ENCODE results near the gene RIN3. TPM values are rescaled to one million over a fixed set of nuclear protein-coding genes. Genes with fewer than 3 reads are reported as not detected.

Gene RIN3
- polyA plus RNA-seq, 3 donors, result 4.6 to 5.5 (median 4.9) TPM

DNA sequence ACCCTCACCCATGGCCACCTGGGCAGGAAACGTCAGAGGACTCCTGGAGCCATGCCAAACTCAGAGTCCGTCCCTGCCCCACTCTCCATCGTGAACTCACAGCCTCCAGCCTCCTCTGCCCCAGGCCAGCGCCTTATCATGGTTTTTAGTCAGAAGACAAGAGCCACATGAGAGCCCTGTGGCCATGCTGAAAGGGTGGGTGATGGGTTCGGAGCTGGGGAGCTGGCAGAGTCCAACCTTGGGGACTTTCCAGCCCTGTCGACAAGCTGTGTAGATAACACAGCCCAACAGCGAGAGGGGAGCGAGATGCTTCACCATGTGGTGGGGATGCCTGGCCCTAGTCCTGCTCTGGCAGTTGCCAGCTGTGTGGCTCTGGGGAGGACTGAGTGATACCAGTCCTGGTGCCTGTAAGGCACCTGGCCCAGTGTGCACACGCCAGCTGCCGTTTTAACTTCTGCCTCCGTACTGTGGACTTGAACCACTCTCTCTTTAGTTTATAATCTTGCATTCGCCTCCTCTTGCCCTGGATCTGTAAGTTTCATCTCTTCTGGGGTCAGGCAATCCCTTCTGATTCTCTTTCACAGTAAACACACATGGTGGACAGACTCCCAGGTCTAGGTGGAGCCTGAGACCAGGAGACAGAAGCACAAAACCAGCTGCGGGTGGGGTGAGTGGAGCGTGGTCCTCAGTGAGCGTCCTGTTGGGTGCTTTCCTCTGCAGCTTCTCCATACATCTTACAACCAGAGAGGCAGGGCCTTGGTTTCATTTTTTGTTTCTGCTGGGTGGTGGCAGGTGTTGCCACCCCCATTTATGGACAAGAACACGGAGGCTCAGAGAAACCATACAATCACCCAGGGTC lies 55.3 kb downstream of the RIN3 start:
- DNase-seq (ENCODE audit: low read depth in 3 of 3, low spot score in 2 of 3), result no peak

DNA sequence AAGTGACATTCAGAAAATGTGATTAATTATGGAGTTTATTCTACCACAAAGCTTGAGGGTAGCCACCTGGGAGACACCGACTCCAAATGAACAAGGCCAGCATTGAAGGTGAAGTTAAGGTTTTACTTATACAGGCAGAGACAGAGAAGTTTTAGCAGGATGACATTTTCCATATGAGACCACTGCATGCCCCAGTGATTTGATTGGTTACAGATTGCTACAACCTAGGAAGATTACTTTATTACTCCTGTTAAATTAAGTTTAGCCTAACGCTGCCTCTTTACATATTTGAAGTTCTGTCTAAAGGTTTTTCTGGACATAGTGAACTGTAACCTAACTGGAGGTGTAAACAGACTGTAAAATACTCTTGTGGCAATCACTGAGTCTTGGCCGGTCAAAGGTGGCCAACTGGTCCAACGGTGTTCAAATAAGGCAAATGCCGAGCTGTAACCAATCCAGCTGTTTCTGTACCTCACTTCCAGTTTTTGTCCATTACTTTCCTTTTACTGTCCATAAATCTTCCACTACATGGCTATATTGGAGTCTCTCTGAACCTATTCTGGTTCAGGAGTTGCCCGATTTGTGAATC lies 57.2 kb downstream of the RIN3 start:
- no peak for DNase-seq (ENCODE audit: low read depth in 3 of 3, low spot score in 2 of 3)

DNA sequence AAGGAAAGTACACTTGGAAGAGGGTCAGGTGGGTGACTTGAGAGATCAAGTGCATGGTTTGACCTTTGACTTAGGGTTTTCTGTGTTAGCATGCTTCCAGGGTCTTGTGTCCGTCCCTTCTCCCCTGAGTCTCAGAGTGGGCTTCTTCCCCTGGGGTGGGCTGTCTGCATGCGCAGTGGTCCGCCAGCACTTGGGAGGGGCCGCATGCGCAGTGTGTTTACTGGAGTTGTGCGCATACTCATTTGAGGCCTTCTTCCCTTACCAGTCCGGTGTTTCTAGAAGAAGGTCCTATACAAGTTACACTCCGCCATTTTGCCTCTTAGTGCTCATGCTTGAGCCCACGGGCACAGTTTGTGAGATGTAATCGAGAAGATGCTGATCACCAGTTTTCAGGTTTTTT lies 58.5 kb downstream of the RIN3 start:
- DNase-seq (ENCODE audit: low read depth in 3 of 3, low spot score in 2 of 3), result no peak

DNA sequence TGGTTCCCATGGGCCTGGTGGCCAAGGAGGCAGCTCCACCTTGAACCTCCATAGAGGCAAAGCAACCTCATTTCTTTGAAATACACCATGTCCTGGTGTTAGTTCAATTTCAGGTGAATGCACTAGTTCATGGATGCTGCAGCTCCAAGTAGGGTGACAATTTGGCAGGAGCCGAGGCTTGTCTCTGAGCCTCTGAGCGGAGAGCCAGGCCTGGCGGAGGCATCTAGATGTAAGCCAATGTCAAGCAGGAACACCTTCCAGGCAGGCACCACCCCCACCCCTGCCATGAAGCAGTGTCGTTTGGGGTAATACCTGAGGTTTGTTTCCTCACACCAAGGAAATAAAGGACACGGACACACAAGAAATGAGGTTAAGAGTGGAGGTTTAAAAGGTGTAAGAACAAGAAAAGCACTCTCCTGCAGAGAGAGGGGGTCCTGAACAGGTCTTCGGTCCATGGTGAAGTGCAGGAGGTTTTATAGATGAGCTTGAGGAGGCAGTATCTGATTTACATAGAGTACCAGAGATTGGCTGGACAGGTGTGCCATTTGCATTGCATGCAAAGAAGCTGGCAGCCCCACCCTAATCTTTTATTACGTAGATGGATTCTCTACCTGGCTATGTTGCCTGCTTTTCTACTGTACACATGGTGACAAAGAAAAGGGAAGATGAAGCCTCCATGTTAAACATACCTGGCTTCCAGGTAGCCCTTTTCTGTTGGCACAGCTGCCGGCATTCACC lies 60.3 kb downstream of the RIN3 start:
- no peak for DNase-seq (ENCODE audit: low read depth in 3 of 3, low spot score in 2 of 3)

DNA sequence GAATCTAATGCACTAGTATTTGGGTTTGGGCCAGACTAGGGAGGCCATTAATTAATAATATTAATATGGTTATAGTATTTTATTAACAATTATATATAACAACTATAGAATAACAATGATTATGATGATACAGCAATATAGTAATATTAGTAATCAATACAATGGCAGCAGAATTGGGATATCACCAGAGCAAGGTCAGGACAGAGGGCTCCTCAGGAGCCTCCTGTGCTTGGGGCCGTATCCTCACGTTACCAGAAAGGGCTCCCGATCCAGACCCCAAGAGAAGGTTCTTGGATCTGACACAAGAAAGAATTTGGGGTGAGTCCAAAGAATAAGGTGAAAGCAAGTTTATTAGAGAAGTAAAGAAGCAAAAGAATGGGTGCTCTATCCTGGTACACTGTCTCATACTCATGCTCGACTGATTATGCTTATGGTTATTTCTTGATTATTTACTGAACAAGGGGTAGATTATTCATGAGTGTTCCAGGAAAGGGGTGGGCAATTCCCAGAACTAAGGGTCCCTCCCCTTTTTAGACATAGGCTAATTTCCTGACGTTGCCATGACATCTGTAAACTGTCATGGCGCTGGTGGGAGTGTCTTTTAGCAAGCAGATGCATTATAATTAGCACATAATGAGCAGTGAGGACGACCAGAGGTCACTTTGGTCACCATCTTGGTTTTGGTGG lies 61.6 kb downstream of the RIN3 start:
- DNase-seq (ENCODE audit: low read depth in 3 of 3, low spot score in 2 of 3), result no peak

DNA sequence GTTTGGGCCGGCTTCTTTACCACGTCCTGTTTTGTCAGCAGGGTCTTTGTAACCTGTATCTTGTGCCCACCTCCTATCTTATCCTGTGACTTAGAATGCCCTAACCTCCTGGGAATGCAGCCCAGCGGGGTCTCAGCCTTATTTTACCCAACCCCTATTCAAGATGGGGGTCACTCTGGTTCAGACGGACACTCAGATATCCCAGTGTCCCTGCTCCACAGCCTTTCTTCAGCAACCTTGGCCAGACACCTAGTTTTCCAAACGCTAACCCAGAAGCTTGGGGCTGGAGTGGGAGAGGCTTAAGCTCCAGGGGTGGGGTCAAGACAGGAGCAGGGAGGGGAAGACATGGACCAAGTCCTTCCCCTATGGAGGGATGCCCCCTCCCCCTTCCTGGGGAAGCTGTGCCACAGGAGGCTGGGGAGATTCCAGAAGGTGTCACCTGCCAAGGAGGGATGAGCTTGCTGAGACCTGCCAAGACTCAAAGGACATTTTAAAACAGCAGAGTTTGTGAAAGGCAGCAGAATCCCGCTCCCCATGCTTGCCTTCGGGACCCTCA lies 62.2 kb downstream of the RIN3 start:
- DNase-seq (ENCODE audit: low read depth in 3 of 3, low spot score in 2 of 3), result no peak

DNA sequence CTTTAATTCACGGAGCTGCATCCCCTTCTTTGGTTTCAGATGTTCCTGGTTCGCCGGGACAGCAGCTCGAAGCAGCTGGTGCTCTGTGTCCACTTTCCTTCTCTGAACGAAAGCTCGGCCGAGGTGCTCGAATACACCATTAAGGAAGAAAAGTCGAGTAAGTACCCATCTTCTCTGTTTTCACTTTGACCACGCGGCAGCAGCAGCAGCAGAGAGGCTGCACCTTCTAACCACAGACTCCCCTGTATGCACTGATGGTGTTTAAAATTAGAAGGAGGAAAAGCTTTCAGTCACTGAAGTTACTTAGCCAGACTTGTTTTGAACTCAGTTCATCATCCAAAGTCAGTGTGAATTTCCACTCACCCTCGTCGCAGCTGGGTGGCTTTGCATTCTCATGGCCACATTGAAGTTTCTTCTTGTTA lies 63.8 kb downstream of the RIN3 start:
- DNase-seq (ENCODE audit: low read depth in 3 of 3, low spot score in 2 of 3), result no peak

DNA sequence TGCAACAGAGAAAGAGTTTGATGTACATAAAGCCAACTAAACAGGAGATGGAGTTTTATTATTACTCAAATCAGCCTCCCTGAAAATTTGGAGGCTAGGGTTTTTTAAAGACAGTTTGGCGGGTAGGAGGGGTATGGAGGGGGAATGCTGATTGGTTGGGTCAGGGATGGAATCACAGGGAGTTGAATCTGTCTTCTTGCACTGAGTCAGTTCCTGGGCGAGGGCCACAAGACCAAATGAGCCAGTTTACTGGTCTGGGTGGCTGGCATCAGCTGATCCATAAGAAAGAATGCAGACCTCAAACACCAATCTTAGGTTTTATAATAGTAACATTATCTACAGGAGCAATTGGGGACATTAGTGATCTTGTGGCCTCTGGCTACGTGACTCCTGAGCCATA lies 64.9 kb downstream of the RIN3 start:
- DNase-seq (ENCODE audit: low read depth in 3 of 3, low spot score in 2 of 3), result no peak

DNA sequence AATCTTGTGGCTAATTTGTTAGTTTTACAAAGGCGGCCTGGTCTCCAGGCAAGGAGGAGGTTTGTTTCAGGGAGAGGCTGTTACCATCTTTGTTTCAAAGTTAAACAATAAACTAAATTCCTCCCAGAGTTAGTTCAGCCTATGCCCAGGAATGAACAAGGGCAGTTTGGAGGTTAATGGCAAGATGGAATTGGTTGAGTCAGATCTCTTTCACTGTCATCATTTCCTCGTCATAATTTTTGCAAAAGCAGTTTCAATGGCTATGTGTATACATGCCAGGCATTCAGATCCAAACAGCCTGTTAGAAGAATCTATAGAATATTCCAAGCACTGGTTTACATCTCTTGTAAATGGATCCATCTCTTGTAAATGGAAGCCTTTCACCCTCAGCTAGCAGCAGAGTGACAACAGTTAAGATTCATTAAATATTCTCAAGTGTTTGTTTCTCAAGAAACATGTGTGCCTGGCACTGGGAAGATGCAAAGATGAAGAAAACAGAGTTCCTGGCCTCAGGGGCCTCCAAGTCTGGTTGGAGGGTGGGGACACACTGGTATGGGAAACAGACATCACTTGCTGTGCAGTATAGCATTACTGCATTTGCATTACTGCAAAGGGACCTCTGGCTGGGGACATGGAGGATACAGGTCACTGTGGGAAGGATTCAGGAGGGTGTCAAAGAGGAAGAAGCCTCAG lies 65.8 kb downstream of the RIN3 start:
- no peak for DNase-seq (ENCODE audit: low read depth in 3 of 3, low spot score in 2 of 3)

DNA sequence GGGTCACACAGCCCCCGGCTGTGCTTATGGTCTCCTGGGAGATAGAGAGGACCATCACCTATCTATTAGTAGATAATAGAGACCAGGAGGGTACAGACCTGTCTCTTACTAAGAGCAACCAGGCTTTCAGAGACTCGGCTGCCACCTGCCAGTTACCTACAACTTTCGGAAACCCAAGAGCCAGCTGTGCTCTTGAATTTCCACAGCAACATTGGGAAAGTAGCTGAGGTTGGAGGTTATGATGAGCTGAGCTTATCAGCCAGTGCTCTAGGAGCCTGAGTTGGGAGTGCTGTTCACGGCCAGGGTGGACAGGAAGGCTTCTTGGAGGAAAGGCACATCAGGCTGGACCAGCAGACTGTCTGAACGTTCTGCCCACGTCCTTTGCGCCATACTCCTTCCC lies 67.6 kb downstream of the RIN3 start:
- no peak for DNase-seq (ENCODE audit: low read depth in 3 of 3, low spot score in 2 of 3)

DNA sequence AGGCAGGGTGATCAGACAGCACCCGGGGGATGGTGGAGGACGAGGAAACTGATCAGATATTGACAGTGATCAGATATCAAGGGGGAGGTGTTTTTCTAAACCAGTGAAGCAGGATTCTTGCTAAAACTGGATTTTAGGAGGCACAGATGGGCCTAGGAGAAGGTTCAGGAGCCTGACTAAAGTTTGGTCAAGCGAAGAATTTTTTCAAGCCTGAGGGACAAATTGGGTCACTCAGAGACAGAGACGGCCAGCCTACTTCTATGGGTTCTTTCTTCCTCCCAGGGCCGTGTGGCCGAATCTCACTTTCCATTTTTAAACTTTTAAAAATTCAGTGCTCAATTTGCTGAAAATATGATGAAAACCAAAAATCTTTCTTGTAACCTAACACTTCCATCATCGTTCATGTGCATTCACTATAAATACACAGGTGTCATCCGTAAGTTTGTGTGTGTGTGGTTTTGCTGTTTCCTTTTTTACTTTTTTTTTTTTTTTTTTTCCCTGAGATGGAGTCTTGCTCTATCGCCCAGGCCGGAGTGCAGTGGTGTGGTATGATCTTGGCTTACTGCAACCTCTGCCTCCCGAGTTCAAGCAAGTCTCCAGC lies 68.5 kb downstream of the RIN3 start:
- DNase-seq (ENCODE audit: low read depth in 3 of 3, low spot score in 2 of 3), result no peak

DNA sequence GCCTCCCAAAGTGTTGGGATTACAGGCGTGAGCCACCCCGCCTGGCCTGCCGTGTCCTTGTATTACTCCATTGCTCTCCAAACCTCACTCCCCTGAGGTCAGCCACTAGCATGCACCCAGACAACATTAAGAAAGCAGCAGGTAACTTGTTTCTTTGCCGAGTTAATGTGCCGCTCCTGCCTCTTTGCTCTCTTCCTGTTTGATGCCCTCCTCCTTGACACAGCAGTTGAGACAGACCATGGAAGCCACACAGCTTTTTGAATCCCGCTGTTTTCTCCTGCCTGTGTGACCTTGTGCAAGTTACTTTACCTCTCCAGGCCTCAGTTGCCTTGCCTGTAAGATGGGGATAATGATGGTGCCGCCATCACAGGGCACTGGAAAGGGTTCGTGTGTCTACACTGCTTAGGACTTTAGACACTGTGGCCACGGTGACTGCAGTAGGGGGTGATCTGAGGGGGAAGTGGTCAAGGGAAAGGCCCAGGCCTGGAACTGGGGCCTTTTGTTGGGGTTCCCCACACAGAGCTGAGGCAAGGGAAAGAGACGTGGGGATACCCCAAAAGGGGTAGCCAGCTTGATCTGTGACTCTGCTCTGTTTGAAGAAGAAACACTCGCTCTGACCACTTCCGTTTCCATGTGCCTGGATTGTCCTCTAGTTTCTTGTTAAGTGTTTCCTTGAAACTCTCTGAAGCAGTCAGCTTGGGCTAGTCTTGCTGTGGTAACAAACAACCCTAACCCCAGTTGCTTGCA lies 69.3 kb downstream of the RIN3 start:
- DNase-seq (ENCODE audit: low read depth in 3 of 3, low spot score in 2 of 3), result no peak

DNA sequence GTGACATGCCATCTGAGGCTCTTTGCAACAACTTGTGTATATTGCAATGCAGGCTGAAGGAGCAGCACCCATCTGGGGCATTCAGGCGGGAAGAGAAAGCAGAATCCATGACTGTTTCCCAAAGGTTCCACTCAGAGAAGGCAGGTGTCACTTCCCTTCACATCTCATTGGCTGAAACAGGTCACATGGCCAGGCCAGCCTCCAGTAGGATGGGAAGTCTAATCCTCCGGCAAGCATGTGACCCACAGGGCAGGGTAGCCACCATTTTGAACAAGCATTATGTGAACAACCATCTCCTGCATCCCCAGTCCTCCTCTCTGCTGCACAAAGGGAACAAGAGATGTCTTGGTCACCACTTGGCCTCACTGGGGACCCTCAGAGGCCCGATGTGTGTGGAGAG lies 70.6 kb downstream of the RIN3 start:
- DNase-seq (ENCODE audit: low read depth in 3 of 3, low spot score in 2 of 3), result no peak

DNA sequence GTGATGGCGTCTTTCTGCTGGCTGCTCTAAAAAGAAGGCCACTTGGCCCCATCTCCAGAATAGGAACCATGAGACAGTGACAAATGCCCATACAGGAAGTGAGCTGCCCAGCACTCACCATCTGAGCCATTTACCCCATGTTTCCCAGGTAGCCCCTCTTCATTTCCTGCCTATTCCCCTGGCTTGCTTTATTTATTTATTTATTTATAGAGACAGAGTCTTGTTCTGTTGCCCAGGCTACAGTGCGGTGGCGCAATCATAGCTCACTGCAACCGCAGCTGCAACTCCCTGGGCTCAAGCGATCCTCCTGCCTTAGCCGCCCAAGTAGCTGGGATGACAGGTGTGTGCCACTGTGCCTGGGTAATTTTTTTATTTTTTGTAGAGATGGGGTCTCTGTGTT lies 71.2 kb downstream of the RIN3 start:
- no peak for DNase-seq (ENCODE audit: low read depth in 3 of 3, low spot score in 2 of 3)

DNA sequence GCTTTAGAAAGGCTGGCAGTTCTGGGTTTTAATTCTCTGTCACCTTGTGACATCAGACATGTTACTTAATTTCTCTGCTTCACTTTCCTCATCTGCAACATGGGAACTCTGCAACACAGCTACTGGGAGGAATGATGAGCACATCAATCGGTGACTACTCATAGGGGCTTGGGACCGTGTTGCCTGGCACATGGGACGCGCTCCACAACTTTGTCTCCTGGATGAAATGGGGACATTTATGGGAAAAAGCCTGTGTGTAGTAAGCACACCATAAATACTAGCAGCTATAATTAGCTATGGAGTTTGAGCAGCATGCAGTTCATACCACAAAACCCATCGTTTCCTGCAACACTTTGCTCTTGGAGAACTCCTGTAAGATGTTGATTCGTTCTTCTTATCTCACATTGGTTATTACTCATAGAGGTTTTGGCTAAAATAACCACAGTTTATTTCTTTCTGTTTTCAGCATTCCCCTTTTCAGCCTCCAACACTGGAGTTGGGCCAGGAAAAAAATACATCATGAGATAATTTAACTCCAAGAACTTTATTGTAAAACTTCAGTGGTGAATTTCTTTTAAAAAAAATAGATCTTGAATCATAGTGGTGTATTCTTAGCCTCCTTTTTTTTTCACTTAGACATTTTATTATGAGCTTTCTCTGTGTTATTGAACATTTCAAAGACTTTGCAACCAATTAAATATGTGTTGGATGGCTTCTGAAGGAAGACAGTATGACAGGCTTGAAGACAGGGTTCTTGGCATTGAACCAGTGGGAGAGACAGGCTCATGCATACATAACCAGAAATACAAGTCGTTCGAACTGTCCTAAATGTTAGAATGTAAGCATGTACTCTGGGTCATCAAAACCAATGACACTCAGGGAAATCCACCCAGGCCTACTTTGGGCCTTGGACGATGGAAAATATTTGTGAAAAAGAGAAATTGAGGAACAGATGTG lies 72.7 kb downstream of the RIN3 start:
- DNase-seq (ENCODE audit: low read depth in 3 of 3, low spot score in 2 of 3), result no peak

DNA sequence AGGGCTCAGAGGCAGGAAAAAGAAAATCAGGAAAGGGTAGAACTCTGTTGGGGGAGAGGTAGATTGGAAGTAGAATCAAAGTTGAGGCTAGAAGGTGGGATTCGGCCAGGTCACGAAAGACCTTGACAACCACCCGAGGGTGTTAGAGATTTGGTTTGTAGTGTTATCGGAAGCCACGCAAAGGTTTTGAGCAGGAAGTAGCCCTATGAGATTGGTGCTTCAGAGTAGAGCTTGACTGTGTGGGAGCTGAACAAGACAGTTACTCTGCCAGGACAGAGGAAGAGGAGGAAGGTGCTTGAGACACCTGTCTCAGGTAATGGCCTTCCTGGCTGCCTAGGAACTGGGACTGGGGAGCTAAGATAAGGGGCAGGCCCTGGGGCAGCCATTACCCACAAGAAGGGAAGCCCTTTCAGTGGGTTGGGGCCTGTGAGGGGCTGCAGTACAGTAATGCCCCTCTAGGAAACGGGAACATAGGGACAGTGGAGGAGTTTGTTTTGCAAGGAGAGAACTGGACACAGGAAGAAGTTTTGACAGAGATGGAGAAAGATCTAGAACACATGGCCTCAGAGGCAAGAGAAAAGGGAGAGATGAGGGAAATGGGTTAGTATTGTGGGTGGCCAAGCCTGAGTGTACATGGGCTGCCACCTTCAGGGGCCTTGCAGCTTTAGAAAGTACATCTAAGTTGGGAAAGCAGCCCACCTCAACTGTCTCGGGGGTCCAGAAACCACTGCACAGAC lies 73.5 kb downstream of the RIN3 start:
- no peak for DNase-seq (ENCODE audit: low read depth in 3 of 3, low spot score in 2 of 3)

DNA sequence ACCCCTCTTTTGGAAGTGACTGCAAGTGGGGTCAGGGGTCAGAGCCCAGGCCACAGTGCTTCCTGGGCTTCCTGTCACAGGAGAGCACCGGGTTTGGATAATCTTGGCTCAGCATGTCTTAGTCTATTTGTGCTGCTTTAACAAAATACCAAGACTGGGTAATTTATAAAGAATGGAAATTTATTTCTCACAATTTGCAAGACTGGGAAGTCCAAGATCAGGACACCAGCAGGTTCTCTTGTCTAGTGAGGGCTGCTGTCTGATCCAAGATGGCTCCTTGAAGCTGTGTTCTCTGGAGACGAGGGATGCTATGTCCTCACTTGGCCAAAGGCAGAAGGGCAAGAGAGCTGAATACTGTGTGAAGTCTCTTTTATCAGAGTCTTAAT lies 74.1 kb downstream of the RIN3 start:
- DNase-seq (ENCODE audit: low read depth in 3 of 3, low spot score in 2 of 3), result no peak

Data from right renal cortex interstitium (tissue), 3 donors.